Measurements from ENCODE around the gene ACR.
A peak's percentile ranks its signal among the peaks of the same experiment; 100 is the strongest.

Gene ACR

DNA sequence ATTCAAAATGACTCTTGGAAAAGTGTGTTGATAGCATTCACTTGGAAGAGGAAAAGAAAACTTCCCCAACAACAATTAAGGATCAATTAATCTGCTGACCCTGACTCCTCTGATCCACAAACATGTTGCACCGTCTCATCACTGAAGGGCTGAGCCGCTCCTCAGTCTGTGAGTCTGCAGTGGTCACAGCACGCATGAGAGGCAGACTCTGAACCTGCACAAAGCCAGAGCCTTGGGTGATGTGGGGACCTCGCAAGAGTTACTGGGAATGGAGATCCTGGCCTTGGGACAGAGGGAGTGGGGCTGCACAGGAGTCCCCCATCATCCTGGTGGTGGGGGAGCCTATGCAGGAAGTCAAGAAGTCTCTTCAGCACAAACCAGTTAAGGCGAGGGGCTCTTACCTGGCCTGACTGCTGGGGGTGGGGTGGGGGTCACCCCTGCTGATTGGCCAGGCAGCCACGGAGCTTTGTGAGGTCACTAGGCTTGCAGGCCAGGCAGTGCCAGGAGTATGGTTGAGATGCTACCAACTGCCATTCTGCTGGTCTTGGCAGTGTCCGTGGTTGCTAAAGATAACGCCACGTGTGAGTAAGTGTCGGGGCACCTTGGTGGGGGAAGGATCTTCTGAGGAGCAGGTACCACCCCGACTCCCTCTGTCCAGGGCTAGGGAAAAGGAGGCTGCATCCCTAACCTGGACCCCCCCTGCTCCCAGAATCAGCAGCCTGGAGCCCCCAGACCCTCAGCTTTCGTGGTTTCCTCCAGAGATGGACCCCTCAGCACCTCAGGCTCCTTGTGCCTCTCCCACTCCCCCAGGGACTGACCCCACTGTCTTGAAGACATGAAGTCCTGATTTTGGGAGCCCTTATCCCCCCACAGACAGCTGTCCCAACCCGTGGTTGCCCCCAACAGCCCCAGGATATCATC lies at the start of gene ACR:
Gene ACR (plus strand): TSS at position 477 of the 921 bp plus-strand sequence. CDS start 32 bp downstream, at position 509.
- no peak for DNase-seq

DNA sequence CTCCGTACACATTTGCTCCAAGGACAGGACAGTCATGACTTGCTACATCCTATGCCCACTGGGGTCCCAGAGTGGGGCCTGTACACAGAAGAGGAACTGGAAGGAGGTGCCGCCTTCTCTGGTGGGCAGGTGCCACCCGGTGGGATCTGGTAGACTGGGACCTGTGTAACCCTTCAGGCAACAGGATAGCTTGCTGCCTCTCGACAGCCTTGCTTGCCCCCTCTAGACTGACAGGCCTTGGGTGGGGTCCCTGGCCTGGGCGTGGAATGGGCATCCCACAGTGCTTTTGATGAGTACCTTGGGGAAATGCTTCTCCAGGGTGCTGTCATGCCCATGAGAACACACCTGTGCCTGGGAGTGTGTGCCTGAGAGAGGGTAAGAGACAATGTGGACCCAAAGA lies 49.6 kb upstream of the ACR start:
- DNase-seq = no peak

DNA sequence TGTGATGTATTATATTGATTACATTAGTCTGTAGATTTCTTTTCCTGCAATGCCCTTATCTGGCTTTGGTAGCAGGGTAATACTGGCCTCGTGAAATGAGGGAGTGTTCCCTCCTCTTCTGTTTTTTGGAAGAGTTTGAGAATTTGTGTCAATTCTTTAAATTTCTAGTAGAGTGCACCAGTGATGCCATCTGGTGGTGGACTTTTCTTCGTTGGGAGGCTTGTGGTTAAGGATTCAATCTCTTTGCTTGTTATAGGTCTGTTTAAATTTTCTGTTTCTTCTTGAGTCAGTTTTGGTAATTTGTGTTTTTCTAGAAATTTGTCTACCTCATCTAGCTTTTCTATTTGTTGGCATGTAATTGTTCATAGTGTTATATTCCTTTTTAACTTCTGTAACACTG lies 46.5 kb upstream of the ACR start:
- DNase-seq = peak; percentile 33

DNA sequence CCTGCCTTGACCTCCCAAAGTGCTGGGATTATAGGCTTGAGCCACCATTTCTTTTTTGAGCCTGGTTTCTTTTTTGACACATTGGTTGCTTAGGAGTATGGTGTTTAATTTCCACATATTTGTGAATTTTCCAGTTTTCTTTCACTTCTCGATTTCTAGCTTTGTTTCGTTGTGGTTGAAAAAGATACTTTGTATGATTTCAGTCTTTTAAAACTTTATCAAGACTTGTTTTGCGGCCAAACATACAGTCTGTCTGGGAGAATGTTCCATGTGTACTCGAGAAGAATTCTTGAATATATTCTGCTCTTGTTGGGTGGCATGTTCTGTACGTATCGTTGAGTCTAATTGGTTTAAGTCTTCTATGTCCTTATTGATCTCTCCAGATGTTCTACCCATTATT lies 44.5 kb upstream of the ACR start:
- DNase-seq = no peak

DNA sequence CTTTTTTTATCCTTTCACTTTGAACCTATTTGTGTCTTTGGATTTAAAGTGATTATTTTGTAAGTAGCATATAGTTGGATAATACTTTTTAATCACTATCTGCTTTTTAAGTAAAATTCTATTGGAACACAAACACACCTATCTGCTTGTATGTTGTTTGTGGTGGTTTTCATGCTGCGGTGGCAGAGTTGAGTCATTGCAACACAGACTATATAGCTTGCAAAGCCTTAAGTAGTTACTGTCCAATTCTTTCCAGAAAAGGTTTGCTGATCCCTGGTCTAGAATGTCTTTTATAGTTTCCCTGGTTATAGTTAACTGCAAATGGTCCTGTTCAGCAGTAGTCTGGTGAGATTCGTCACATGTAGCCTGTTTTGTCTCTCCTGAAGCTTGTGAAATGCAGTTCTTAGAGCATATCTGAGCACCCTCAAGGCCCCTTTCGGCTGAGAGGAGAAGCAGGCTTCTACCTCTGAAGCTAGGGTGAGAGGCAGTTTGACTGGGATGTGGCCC lies 43.9 kb upstream of the ACR start:
- DNase-seq = no peak

DNA sequence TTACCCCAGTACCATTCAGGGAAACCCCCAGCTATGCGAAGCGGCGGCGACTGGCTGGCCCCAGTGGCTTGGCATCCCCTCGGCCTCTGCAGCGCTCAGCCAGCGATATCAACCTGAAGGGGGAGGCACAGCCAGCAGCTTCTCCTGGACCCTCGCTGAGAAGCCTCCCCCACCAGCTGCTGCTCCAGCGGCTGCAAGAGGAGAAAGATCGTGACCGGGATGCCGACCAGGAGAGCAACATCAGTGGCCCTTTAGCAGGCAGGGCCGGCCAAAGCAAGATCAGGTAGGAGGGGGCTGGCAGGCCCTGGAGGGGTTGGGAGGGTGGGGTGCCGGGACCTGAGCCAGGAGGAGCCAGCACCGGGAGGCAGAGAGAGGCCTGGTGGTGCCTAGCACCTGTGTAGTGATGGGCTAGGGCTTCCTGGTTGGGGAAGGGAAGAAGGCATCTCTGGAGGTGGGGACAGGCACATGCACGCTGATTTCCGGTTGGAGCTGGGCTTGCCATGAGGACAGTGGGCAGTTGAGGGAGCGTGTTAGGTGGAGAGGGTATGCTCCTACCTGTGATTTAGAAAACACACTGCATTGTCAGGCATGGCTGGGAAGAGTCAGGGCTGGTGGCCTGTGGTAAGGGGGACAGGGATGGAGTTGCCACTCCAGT lies 43.1 kb upstream of the ACR start:
- no peak for DNase-seq

DNA sequence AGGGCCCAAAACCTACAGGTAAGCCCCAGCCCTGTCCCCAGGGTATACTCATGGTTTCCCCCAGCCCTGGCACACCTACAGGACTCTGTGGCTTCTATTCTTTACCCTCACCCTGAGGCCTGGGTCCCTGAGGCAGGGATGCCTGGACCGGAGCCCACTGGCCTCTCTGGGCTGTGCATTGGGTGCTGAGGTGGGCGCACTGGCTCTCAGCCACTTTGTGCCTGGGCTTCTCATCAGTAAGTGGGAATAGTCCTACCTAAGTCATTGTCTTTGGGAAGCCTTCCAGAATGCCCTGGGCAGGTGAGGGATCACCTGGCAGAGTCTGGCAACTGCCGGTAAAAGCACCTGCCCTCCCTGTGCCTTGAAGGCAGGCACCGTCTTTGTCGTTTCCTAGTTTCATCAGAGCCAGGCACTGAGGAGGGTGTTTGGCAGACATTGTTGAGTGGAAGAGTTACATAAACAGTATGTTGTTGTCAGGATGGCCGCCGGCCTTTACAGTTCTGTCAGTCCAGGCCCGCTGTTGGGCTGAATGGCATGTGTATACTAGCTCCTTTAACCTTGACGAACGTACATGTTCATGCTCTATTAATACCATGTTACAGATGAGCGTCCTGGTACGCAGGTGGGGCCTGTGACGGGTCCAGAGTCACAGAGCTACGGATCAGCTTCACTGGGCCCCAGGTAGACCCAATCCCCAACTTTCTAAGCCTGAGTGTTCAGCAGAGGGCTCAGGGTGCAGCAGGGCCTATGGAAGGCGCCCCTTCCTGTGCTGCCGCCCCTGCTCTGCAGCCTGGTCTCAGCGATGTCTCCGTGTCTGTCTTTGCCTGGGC lies 42.4 kb upstream of the ACR start:
- DNase-seq = no peak

DNA sequence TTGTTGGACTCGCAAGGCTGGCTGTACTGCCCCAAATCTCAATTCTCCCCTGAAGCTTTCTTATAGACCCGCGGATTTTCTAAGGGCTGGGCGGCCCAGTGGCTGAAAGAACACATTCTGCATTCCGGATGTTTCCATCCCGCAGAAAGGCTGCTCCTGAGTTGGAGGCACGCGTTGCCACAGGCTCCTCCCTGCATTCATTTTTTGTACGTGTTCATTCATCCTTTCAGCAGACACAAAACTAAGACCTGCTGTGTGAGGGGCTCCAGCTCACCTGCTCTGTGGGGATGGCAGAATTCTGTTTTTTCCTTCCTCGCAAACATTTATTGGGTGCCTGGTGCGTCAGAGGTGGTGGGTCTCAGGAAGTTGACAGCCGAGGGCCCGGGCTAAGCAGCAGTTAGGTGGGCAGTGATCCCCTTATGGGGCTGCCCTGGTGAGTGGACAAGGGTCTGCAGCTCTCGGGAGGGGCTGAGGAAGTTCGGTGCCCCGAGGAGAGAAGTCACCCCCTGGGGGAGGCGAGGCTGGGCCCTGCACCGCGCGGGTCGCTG lies 41.7 kb upstream of the ACR start:
- no peak for DNase-seq

DNA sequence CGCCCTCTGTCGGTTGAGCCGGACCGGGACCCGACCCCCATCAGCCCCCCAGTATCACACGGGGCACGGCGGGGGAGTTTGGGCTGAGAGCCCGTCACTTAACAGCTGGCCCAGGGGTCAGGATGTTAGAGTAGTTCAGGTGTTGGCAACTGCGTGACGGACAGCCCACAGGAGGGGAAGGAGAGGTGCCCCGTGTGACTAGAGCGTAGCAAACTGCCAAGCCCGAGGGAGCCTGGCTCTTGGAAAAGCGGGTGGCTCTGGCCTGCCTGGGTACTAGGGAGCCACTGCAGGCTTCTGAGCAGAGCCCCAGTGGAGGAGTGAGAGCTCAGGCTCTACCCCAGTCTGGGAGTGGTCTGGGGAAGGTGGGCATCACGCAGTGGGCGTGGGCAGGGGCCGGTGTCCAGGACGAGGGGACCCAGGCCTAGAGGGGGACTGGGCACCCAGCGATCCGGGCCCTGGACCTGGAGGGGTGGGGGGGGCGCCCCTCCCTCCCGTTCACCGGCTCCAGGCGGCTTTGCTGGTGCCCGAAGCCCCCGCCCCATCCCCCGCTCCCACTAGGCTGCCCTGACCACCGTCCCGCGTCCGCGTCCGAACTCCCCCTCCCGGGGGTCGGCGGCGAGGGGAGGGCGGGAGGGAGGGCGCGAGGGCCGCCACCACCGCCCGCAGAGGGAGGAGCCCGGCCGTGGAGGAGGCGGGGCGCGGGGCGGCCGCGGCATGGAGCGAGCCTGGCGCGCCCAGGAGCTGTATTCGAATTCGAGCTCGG lies 41.0 kb upstream of the ACR start:
- DNase-seq = peak; percentile 12

DNA sequence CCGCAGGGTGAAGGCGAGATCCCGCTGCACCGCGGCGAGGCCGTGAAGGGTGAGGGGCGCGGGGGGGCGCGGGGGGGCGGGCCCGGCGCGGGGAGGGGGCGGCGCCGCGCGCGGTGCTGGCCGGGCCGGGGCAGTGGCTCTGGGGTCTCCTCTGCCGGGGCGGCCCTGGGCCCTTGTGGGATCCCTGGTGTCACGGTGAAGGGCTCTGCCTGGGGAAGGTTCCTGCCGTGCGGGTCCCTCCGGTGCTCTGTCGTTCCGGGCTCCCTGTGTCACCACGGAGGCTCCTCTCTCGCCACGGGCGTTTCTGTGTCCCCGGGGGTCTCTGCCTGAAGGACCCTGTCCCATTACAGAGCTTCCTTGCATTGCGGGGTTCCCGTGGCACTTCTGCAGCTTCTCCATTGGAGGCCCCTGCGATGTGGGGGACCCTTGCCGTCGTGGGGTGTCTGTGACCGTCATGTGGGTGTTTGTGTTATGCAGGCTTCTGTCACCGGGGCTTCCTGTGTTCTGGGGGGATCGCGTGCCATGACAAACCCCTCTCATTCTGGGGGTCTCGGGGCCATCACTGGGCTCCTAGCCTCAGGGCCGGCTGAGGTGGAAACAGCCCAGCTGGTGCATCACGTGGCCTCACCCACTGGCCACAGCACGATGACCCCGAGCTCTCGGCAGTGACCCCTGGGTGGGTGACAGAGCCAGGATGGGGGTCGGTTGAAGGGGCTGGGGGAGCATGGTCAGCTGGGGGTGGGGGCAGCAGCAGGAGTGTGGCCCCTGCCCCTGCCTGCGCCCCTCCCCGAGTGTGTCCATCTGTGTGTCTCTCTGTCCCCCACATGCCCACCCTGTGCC lies 40.1 kb upstream of the ACR start:
- DNase-seq = no peak

DNA sequence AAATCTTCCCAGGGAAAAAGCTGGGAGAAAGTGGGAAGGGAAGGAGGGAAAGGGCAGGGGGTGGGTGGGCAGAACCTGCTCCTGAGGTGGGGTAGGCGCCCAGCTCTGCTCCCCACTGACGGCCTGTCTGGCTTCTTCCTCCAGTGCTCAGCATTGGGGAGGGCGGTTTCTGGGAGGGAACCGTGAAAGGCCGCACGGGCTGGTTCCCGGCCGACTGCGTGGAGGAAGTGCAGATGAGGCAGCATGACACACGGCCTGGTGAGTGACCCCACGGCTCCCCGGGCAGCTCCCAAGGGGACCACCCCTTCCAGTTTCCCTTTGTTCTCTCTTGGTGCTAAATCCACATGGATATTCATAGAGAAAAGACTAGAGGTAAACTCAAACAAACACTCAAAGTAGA lies 39.5 kb upstream of the ACR start:
- no peak for DNase-seq

DNA sequence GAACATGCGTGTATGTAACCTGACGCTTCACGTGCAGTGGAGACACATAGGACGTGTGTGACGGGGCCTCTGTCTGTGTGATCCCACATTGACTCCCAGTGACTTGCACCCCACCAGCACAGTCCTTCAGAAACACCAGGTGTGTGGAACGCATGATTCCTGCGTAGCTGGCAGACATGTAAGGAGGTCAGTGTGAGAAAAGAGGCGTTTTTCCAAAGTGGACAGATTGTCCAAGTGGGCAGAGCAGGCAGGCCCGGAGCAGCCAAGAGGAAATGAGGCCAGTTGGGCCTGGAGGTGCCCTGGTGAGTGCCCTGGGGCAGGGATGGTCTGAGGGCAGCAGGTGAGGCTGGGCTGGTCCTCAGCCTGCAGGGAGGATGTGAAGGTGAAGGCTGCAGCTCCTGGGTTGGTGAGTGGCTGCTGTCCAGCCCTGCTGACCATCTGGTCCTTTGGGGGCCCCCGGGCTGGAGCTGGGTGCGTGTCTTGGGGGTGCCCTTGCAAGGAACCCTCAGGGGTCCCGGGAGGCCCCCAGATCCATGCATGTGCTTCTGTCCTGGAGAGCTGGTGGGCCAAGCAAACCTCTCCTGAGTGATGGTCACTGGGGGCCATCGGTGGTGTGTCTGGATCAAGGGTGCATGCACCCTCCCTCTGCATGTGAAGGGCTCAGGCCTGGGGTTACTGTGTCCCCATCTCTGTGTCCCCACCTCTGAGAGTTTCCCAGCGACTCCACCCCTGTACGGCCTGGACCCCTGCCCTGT lies 38.8 kb upstream of the ACR start:
- no peak for DNase-seq

DNA sequence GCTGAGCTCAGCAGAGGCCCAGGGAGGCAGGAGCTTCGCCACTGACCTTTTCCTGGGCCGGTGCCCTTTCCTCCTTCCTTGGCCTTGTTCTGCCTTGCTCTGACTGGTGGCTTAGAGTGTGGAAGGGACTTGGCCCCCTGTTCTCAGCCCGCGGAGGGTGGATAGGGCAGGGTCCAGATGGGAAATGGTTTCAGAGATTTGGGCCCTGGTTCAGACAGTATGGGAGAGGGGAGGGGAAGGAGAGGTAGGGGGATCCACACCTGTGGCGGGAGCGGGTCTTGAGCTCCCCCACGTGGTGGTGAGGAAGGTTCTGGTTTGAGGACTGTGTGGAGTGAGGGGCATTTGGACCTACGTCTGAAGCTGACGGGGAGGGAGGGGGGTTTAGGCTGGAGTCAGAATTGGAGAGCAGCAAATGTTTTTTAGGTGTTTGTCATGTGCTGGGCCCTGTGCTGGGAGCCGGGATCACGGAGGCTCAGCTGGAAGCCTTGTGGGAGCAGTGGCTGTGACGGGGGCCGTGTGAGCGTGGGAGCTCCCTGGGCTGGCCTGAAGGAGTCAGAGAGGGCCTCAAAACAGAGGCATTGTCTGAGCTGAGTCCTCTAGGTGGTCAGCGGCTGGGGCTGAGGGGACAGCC lies 38.1 kb upstream of the ACR start:
- no peak for DNase-seq

DNA sequence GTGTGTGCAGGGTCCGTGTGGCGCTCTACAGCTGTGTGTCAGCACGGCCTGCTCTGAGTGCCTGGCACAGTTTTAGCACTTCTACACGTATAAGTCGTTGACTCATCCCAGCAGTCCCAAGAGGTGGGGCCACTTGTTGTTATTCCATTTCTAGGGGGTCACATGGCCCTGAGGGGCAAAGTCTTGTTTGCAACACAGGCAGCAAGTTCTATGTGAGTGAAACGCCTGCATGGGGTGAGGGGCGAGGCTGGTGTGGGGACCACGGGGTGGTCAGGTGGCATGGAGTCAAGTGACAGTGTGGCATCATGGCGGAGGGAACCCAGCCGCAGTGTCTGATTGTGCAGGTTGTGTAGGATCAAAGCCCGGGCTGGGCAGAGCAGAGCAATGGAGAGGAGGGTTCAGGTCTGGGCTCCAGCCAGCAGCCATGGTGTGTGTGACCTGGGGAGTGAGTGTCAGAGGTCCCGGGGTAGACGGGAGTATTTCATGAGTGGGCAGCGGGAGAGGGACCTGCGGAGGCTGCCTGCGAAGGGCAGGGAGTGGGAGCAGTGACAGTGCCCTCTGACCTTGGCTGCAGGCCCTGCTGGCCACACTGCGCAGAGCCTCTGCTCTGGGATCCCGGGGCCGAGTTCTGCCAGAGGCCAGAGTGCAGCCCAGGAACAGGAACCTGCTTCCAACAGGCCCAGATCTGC lies 37.5 kb upstream of the ACR start:
- DNase-seq = no peak

DNA sequence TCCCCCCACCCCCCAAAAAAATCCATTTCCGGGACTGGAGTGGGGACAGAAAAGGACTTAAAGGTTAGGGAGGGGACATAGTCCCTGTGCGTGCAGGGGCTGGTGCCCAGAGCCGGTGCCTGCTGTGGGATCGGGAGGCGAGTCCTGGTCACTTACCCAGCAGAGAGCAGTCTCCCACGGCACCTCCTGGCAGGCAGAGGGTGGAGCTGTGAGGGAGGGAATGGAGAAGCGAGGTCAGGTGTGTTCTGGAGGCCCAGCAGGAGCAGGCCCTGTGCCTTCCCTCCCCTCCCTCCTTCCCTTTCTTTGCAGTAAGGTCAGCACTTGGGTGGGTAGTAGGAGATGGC lies 37.0 kb upstream of the ACR start:
- no peak for DNase-seq

DNA sequence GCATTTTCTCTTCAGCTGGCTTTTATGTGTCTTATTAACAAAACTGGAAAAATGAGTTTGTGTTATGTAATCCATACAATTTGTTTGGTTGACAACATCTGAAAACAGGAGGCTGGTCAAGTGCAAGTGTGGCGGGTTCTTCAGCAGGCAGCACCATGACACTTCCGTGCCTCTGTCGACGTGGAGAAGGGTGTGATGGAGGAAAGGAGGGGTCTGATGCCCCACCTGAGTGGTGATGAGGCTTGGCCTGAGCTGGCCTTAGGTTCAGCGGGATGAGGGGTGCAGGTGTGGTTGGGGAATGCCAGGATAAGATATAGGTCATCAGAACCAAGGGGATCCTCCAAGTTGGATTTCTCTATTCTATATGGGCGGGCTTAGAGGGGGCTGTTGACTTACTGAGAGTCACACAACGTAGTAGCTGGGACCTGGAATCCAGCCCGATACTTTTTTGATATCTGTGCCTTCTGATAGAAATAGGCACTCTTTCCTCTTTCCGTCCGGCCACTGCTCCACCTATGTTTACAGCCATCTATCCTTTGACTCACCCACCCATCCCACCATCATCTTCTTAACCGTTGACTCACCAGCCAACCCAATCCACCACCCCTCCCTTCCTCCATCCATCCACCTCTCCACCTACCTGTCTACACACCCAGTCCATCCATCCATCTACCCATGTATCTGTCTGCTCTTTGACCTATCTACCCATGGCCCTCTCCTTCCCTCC lies 36.4 kb upstream of the ACR start:
- no peak for DNase-seq

DNA sequence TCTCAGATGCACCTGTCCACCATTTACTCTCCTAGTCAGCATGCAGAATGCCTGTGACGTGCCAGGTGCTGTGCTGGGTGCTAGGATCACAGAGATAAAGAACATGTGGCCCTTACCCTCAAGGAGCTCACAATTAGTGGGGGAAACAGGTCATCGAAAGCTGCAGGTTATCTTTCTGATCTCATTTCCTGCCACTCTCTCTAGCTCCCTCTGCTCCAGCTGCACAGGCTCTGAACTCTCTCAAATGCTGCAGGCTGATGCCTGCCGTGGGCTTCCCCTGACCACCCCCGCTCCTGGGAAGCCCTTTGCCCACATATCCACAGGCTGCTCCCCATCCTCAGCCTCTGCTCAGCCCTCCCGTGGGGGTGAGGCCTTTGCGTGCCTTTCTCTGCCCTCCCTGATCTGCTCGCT lies 35.7 kb upstream of the ACR start:
- DNase-seq = no peak

DNA sequence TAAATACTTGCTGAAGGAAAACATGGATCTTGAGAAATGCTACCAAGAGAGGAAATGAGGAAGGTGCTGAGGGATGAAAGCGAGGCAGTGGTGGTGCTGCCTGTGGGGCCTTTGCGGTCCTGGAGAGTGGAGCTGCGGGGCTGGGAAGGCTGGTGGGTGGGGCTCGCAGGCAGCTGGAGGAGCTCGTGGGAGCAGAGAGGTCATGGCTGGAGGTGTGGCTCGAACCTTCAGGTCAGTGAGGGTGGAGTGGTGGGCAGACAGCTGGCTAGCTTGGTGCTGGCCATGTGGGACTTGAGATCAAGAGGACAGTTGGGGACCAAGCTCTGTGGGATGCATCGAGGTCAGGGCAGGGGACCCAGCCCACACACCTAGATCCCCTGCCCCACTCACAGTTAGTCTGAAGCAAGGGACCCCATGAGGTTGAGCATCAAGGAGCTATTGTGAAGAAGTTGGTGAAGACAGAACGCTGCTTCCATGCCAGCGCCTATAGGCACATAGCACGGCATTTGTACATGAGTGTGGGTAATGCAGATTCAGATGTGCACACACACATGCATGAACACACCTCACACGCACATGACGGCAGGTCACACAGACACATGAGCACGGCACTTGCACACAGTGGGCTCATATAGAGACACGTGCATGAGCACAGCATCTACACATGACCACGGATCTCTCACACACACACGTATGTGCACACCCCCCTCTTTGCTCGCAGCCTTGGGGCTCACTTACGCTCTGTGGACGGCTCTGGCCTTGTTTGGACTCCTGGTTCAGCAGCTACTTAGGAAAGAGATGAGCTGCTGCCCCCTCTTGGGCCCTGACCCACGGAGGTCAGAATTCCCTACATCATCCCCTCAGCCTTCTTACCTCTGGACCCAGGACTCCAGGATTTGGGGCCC lies 34.9 kb upstream of the ACR start:
- no peak for DNase-seq
